Keratinocyte (primary cell): ENCODE results near the gene TAF11. TPM values are rescaled to one million over a fixed set of nuclear protein-coding genes. Genes with fewer than 3 reads are reported as not detected.

Source experiments
- DNase-seq: peaks from one replicate; pipeline ENCODE4 v3.0.0-alpha.2; 2011; ENCODE audit warnings: low read depth, missing footprints, low spot score
- FAIRE-seq: peaks from 2 replicates; lab custom pipeline; 2011; peaks lifted over from hg19 to GRCh38; lab: Jason Lieb, UNC
- H2AFZ ChIP-seq: 2 replicates; pipeline ENCODE4 v1.6.0; 2012; ENCODE audit warnings: low read length, control low read depth, inconsistent platforms; ENCODE audit not compliant: control insufficient read depth
- H3K27ac ChIP-seq: 2 replicates; pipeline ENCODE4 v1.5.1; 2011; ENCODE audit warnings: low read length; ENCODE audit not compliant: control insufficient read depth, insufficient read depth
- H3K27me3 ChIP-seq: 3 replicates; pipeline ENCODE4 v1.6.0; 2011; ENCODE audit warnings: low read length; ENCODE audit not compliant: control insufficient read depth, insufficient read depth; ENCODE audit errors: extremely low read depth
- H3K36me3 ChIP-seq, 2 experiments: 2 replicates in 1 of 2; 3 replicates in 1 of 2; pipeline ENCODE4 v1.5.1; 2011; ENCODE audit warnings: low read length in 2 of 2, mild to moderate bottlenecking in 1 of 2; ENCODE audit not compliant: control insufficient read depth in 2 of 2, insufficient read depth in 2 of 2; ENCODE audit errors: extremely low read depth in 1 of 2
- H3K4me1 ChIP-seq: 3 replicates; pipeline ENCODE4 v1.5.1; 2011; ENCODE audit warnings: low read length; ENCODE audit not compliant: control insufficient read depth, insufficient read depth; ENCODE audit errors: extremely low read depth
- H3K4me2 ChIP-seq: 3 replicates; pipeline ENCODE4 v1.6.0; 2011; ENCODE audit warnings: low read depth, low read length; ENCODE audit not compliant: control insufficient read depth, insufficient read depth; ENCODE audit errors: extremely low read depth
- H3K4me3 ChIP-seq, 3 experiments: fragments of 200-600 bp in 1 of 3; sonication (generic) in 1 of 3; 2 replicates in 2 of 3; 3 replicates in 1 of 3; pipeline ENCODE4 v1.5.1; 2011 to 2016; ENCODE audit warnings: low read length in 3 of 3, mild to moderate bottlenecking in 3 of 3, control low read depth in 2 of 3, inconsistent platforms in 1 of 3, low read depth in 1 of 3, mixed read lengths in 1 of 3, mixed run types in 1 of 3, moderate library complexity in 1 of 3; ENCODE audit not compliant: control insufficient read depth in 2 of 3, insufficient read depth in 2 of 3; ENCODE audit errors: extremely low read depth in 1 of 3
- H3K79me2 ChIP-seq: 2 replicates; pipeline ENCODE4 v1.6.0; 2012; ENCODE audit warnings: low read length; ENCODE audit not compliant: control insufficient read depth, insufficient read depth
- H3K9ac ChIP-seq: 3 replicates; pipeline ENCODE4 v1.6.0; 2011; ENCODE audit warnings: low read length; ENCODE audit not compliant: control insufficient read depth, insufficient read depth; ENCODE audit errors: extremely low read depth
- H3K9me1 ChIP-seq: 3 replicates; pipeline ENCODE4 v1.6.0; 2011; ENCODE audit warnings: low read length; ENCODE audit not compliant: control insufficient read depth, insufficient read depth; ENCODE audit errors: extremely low read depth
- H3K9me3 ChIP-seq: 2 replicates; pipeline ENCODE4 v1.5.1; 2012; ENCODE audit warnings: low read depth, low read length; ENCODE audit not compliant: control insufficient read depth
- H4K20me1 ChIP-seq: 3 replicates; pipeline ENCODE4 v1.6.0; 2011; ENCODE audit warnings: low read length; ENCODE audit not compliant: control insufficient read depth, insufficient read depth; ENCODE audit errors: extremely low read depth
- CTCF ChIP-seq, 3 experiments: IDR thresholded peaks in 1 of 3; conservative IDR thresholded peaks in 1 of 3; optimal IDR thresholded peaks in 1 of 3; 2 replicates in 2 of 3; 3 replicates in 1 of 3; pipeline versions ENCODE3 to v1.5.1; 2011; ENCODE audit warnings: low read length in 3 of 3, mild to moderate bottlenecking in 3 of 3, moderate library complexity in 2 of 3, control low read depth in 1 of 3, inconsistent platforms in 1 of 3; ENCODE audit not compliant: insufficient read depth in 2 of 3; ENCODE audit errors: extremely low read depth in 1 of 3
- EZH2 ChIP-seq: IDR thresholded peaks from one replicate; pipeline ENCODE4 v1.6.1; 2012; ENCODE audit warnings: inconsistent platforms, mild to moderate bottlenecking, low read length, moderate library complexity
- dilution Hi-C: fragments of 300-500 bp; cut with MboI; formaldehyde crosslinking; loops from one replicate; pipeline ENCODE4 v1.7.0; 2020; ENCODE audit warnings: low sequenced_read_pairs; ENCODE audit not compliant: extremely low pct_ligation_motif_present
- polyA plus RNA-seq, 5 experiments: library from polyadenylated mRNA; depleted of rRNA in 3 of 5; stranded (reverse) in 3 of 5; stranded (forward) in 1 of 5; unstranded in 1 of 5; fragments of >200 nt; gene quantifications; 1 replicate in 1 of 5; 2 replicates in 3 of 5; 3 replicates in 1 of 5; pipeline versions ENCODE4 v1.2.1 to v1.2.3, GENCODE V29; 2011 to 2012; ENCODE audit warnings: missing spikeins in 2 of 5, low read depth in 1 of 5, low replicate concordance in 1 of 5

TAF11 gene
- polyA plus RNA-seq, 1 donor (not counting 4 experiments of a cell fraction or from before 2014, with no cell fraction given) = 31.5 TPM

- peaks cover 7 to 20% of the 10 kb centered on the region in 2 experiments for H3K36me3 ChIP-seq
- H2AFZ ChIP-seq = no peak overlapping the region
- H3K4me1 ChIP-seq = no peaks in the 10 kb centered on the region
- DNase-seq (no peak), FAIRE-seq (no peak)
- no peak overlapping the region for H3K9ac ChIP-seq
- H3K9me3 ChIP-seq = no peaks in the 10 kb centered on the region
- no peak overlapping the region for H3K4me3 ChIP-seq
- no peaks in the 10 kb centered on the region for H4K20me1 ChIP-seq
- no peak overlapping the region for H3K27ac ChIP-seq
- H3K27me3 ChIP-seq = no peaks in the 10 kb centered on the region
- H3K4me2 ChIP-seq = no peak overlapping the region
- H3K79me2 ChIP-seq = no peaks in the 10 kb centered on the region
- dilution Hi-C loops = loop anchor here (10.0 kb wide), 1 partner anchor 97 kb away; no protein-coding TSS in a partner anchor
- no peak for TF ChIP-seq EZH2
- no peak for TF ChIP-seq CTCF (optimal IDR thresholded peaks at IDR 0.05 in 1 of 3, IDR thresholded peaks at IDR 0.05 in 1 of 3, conservative IDR thresholded peaks at IDR 0.05 in 1 of 3; ENCODE audit: extremely low read depth in 1 of 3, insufficient read depth in 2 of 3, low read length in 3 of 3)
- H3K9me1 ChIP-seq = no peaks in the 10 kb centered on the region
Measured at GRCh38 chr6:34871853-34872252, 16.0 kb downstream of the TAF11 start.

GRCh38 chr6:34867484-34867883 is 20.4 kb downstream of the TAF11 start:
- Histone ChIP-seq H3K27me3 (no peaks in the 10 kb centered on the region), H3K4me1 (no peaks in the 10 kb centered on the region), H3K9me1 (no peaks in the 10 kb centered on the region), H3K79me2 (no peaks in the 10 kb centered on the region), H3K4me3 (no peak overlapping the region), H3K9me3 (no peaks in the 10 kb centered on the region), H3K9ac (no peak overlapping the region), H3K4me2 (no peak overlapping the region), H4K20me1 (no peaks in the 10 kb centered on the region), H3K27ac (no peak overlapping the region), H3K36me3 (peaks cover 7 to 13% of the 10 kb centered on the region in 2 experiments), H2AFZ (no peak overlapping the region)
- DNase-seq (no peak), FAIRE-seq (no peak)
- dilution Hi-C loops = no loop called here
- TF ChIP-seq CTCF (optimal IDR thresholded peaks at IDR 0.05 in 1 of 3, IDR thresholded peaks at IDR 0.05 in 1 of 3, conservative IDR thresholded peaks at IDR 0.05 in 1 of 3; ENCODE audit: extremely low read depth in 1 of 3, insufficient read depth in 2 of 3, low read length in 3 of 3) = peak in 2 of 3 experiments; percentile 12 to 16
- TF ChIP-seq EZH2 = no peak
